ENCODE data around the gene DCTN1.

DCTN1 gene

GRCh38 chr2:74366036-74366435 is 14.1 kb downstream of the DCTN1 start:
- H2AFZ ChIP-seq (ENCODE audit: low read length), result no peak overlapping the region
- H3F3A ChIP-seq (ENCODE audit: low read depth), result no peaks in the 10 kb centered on the region
- no peak overlapping the region for H3K4me3 ChIP-seq (ENCODE audit: low read length, poor library complexity, severe bottlenecking)
- H3K9me3 ChIP-seq (ENCODE audit: insufficient read depth, low read depth, low read length), result no peaks in the 10 kb centered on the region
- no peaks in the 10 kb centered on the region for H3K79me2 ChIP-seq (ENCODE audit: insufficient read depth, low read length)
- H3K27me3 ChIP-seq (ENCODE audit: insufficient read depth, low read length, poor library complexity, severe bottlenecking), result no peaks in the 10 kb centered on the region
- no peaks in the 10 kb centered on the region for H3K4me1 ChIP-seq (ENCODE audit: insufficient read depth, low read length, poor library complexity, severe bottlenecking)
- H3K36me3 ChIP-seq (ENCODE audit: insufficient read depth, low read length), result peaks cover 95% of the 10 kb centered on the region; the same call in 1 of the 2 replicates
- H3K4me2 ChIP-seq (ENCODE audit: low read depth, low read length, poor library complexity, severe bottlenecking), result no peak overlapping the region
- no peaks in the 10 kb centered on the region for H4K20me1 ChIP-seq (ENCODE audit: insufficient read depth, low read length, poor library complexity, severe bottlenecking)
- H3K9me2 ChIP-seq (replicated peaks; ENCODE audit: low read depth, low read length), result no peaks in the 10 kb centered on the region
- TF ChIP-seq EZH2phosphoT487 (IDR thresholded peaks at IDR 0.05; ENCODE audit: borderline replicate concordance), result no peak
- H3K9ac ChIP-seq (ENCODE audit: low read depth, low read length, poor library complexity, severe bottlenecking), result no peak overlapping the region

- Histone ChIP-seq H3K9ac (ENCODE audit: low read depth, low read length, poor library complexity, severe bottlenecking) (no peak overlapping the region), H3K36me3 (ENCODE audit: insufficient read depth, low read length) (peaks cover 94% of the 10 kb centered on the region; the same call in 1 of the 2 replicates), H3K4me2 (ENCODE audit: low read depth, low read length, poor library complexity, severe bottlenecking) (no peak overlapping the region)
Observed at GRCh38 chr2:74364533-74365505, 15.3 kb downstream of the DCTN1 start.

GRCh38 chr2:74361327-74361726 is 18.8 kb downstream of the DCTN1 start:
- H3K9me3 ChIP-seq (ENCODE audit: insufficient read depth, low read depth, low read length), result no peaks in the 10 kb centered on the region
- H3K9me2 ChIP-seq (replicated peaks; ENCODE audit: low read depth, low read length), result no peaks in the 10 kb centered on the region
- H2AFZ ChIP-seq (ENCODE audit: low read length), result no peak overlapping the region
- no peak overlapping the region for H3K4me3 ChIP-seq (ENCODE audit: low read length, poor library complexity, severe bottlenecking)
- H3F3A ChIP-seq (ENCODE audit: low read depth), result no peaks in the 10 kb centered on the region
- no peak overlapping the region for H3K9ac ChIP-seq (ENCODE audit: low read depth, low read length, poor library complexity, severe bottlenecking)
- H4K20me1 ChIP-seq (ENCODE audit: insufficient read depth, low read length, poor library complexity, severe bottlenecking), result no peaks in the 10 kb centered on the region
- no peaks in the 10 kb centered on the region for H3K4me1 ChIP-seq (ENCODE audit: insufficient read depth, low read length, poor library complexity, severe bottlenecking)
- peaks cover 84% of the 10 kb centered on the region; the same call in 1 of the 2 replicates for H3K36me3 ChIP-seq (ENCODE audit: insufficient read depth, low read length)
- no peaks in the 10 kb centered on the region for H3K79me2 ChIP-seq (ENCODE audit: insufficient read depth, low read length)
- TF ChIP-seq CTCF (conservative IDR thresholded peaks at IDR 0.05; ENCODE audit: low read length) (no peak), EZH2phosphoT487 (IDR thresholded peaks at IDR 0.05; ENCODE audit: borderline replicate concordance) (no peak)
- no peak overlapping the region for H3K4me2 ChIP-seq (ENCODE audit: low read depth, low read length, poor library complexity, severe bottlenecking)
- no peaks in the 10 kb centered on the region for H3K27me3 ChIP-seq (ENCODE audit: insufficient read depth, low read length, poor library complexity, severe bottlenecking)

More at GRCh38 chr2:74364533-74365505, 15.3 kb downstream of the DCTN1 start:
- Histone ChIP-seq H3K79me2 (ENCODE audit: insufficient read depth, low read length) (no peaks in the 10 kb centered on the region), H3K27me3 (ENCODE audit: insufficient read depth, low read length, poor library complexity, severe bottlenecking) (no peaks in the 10 kb centered on the region), H3K4me3 (ENCODE audit: low read length, poor library complexity, severe bottlenecking) (no peak overlapping the region), H3K9me2 (replicated peaks; ENCODE audit: low read depth, low read length) (no peaks in the 10 kb centered on the region), H3K9me3 (ENCODE audit: insufficient read depth, low read depth, low read length) (no peaks in the 10 kb centered on the region), H3K4me1 (ENCODE audit: insufficient read depth, low read length, poor library complexity, severe bottlenecking) (no peaks in the 10 kb centered on the region), H2AFZ (ENCODE audit: low read length) (no peak overlapping the region), H3F3A (ENCODE audit: low read depth) (no peaks in the 10 kb centered on the region), H4K20me1 (ENCODE audit: insufficient read depth, low read length, poor library complexity, severe bottlenecking) (no peaks in the 10 kb centered on the region)
- no peak for TF ChIP-seq CTCF (conservative IDR thresholded peaks at IDR 0.05; ENCODE audit: low read length)
- no peak for TF ChIP-seq EZH2phosphoT487 (IDR thresholded peaks at IDR 0.05; ENCODE audit: borderline replicate concordance)

All from Loucy (cell line).